Raji (cell line): ENCODE data around the gene TNPO3.

Experiments
- POLR2A ChIP-seq: IDR thresholded peaks from 2 replicates; pipeline ENCODE4 v1.6.1; 2011; ENCODE audit warnings: low read depth, low read length, control low read depth; ENCODE audit not compliant: insufficient read depth

Gene TNPO3

DNA sequence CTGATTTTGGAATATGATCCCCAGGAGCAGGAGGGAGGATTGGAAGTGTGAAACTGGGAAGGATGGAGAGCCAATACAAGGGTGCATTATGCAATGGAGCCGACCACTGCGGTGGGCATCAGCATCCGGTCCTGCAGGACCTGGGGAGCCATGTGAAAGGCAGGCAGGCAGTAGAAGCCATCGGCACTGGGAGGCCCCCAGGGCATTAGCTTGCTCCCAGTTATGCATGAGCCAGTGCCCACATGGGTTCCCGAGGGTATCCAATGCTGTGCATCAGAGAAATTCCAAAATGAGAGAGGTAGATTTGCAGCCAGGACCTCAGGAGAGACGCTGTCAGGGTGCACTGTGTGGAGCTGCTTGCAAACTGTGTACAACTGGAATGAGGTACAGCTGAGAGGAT, 135.7 kb downstream of the TNPO3 start:
- no peak for TF ChIP-seq POLR2A

DNA sequence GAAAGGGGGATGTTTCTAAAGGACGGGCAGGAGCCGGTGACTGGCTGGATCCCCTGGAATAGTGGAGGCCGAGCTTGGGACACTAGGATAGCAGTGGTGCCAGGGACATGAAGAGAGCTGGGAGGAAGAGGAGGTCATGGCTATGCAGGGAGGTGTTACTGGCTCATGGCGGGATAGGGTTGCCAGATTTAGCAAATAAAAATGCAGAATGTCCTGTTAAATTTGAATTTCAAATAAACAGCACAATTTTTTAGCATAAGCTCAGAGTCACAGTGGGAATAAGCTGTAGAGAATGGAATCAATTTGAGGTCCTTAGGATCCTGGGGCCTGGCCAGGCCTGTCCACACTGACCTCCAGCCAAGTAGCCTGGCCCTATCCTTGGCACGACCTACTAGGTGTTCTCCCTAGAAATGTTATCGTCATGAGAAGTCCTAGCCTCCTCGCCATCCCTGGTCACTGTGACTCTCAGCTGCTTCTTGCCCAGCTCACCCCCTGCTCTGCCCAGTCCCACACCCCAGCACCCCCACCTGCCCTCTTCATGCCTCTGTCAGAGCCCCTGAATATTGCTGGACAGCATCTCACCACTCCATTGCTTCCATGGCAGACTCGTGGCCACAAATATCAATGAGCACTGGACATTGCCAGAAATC, 136.8 kb downstream of the TNPO3 start:
- no peak for TF ChIP-seq POLR2A

DNA sequence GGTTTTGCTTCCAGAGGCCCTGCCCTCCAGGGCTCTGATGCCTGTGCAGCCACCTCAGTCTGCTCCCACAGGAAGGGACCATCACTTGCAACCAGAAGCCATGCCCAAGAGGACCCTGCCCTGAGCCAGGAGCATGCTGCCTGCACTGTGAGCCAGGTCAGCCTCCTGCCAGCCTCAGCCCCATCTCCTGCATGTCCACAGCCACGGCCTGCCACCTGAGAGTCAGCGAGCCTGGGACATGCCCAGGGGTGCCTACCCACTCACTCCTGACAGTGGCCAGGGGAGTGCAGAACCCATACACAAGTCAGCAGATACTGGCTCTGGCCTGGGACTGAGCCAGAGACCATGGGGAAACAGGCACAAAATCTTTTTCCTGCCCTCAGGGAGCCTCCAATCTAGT, 137.8 kb downstream of the TNPO3 start:
- no peak for TF ChIP-seq POLR2A

DNA sequence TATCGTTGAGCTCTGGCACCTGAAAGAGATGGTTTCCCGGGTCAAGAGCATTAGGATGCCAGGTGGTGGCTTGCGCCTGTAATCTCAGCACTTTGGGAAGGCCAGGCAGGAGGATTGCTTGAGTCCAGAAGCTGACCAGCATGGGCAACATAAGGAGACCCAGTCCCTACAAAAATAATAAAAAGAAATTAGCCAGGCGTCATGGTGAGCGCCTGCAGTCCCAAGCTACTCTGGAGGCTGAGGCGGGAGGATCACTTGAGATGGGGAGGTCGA, 138.3 kb downstream of the TNPO3 start:
- TF ChIP-seq POLR2A = no peak

- no peak for TF ChIP-seq POLR2A
Observed at GRCh38 chr7:128915841-128916642, 138.9 kb downstream of the TNPO3 start.

DNA sequence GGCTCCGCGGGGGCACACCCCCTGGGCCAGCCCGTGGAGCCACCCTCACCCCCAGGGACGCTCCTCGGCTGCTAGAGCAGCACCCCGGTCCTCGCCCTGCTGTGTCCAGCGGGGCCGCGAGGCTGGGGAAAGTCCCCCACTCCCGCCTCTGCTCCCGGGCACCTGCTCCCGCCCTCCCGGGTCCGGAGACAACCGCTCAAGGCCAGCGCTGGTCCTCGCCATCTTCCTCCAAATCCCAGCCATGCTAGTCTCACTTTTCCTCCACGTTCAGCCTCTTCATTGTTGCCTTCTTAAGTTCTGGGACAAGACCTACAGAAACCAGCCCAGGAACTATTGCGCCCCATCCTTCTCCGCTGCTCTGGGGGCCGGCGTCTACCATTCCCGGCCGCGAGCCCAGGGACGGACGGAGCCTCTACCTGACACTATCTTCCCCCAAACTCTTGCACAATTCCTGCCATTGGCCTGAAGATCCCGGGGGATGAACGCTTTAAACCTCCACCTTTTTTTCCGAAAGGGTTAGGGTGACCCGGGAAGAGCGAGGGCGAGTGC, 139.6 kb downstream of the TNPO3 start:
- no peak for TF ChIP-seq POLR2A

- no peak for TF ChIP-seq POLR2A
Observed at GRCh38 chr7:128914566-128915151, 140.3 kb downstream of the TNPO3 start.

DNA sequence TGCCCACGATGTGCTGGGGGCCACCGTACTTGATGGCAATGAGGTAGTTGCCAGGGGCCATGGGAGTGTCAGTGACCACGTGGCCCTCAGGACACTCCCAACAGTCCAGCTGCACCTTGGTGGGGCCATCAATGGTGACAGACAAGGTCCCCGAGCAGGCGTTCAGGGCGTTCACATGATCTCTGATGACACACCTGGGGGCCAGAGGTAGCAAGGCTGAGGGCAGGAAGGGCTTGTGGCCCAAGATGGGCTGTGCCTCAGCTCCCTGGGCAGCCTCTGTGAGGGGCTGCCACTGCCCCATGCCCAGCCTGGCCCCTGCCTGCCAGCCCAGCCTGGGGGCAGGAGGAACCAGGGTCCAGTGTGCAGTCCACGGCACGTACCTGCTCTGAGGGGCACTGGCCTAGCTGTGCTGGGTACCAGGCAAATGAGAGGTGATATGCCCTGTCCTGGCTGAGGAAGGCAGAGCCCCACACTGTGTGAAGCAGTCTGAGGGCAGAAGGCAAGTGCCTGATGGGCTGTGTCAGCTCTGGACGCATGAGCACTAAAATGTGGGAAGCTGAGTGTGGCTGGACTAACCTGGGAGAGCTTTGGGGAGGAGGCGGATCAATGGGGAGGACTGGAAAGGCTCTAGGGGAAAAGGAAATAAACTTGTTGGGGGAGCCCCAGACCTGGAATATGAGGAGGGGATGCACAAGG, 140.9 kb downstream of the TNPO3 start:
- no peak for TF ChIP-seq POLR2A

GRCh38 chr7:128912281-128912680, 142.6 kb downstream of the TNPO3 start:
- no peak for TF ChIP-seq POLR2A

GRCh38 chr7:128911423-128912031, 143.4 kb downstream of the TNPO3 start:
- TF ChIP-seq POLR2A = no peak

DNA sequence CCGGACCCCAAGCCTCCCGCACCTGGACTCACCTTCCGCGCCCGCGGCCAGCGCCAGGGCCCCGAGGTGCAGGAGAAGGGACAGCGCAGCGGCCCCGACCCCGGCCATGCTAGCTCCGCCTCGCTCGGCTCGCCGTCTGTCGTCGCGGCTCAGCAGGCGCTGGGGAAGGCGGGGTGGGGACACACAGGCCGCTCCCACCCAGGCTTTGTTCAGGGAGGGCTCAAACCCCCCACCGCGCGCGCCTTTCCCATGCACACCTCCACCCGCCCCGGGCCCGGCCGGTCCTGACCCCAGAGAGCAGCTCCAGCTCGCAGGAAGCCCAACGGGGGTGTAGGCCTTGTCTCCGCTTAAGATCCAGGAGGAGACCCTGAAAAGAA, 144.4 kb downstream of the TNPO3 start, which contains the start of gene KCP:
Gene KCP, minus strand, starts transcription at position 141 of the 377 bp plus-strand sequence. Its CDS starts 33 bp downstream, at position 108.
- no peak for TF ChIP-seq POLR2A

- no peak for TF ChIP-seq POLR2A
Observed at GRCh38 chr7:128909625-128910568, 145.0 kb downstream of the TNPO3 start.

DNA sequence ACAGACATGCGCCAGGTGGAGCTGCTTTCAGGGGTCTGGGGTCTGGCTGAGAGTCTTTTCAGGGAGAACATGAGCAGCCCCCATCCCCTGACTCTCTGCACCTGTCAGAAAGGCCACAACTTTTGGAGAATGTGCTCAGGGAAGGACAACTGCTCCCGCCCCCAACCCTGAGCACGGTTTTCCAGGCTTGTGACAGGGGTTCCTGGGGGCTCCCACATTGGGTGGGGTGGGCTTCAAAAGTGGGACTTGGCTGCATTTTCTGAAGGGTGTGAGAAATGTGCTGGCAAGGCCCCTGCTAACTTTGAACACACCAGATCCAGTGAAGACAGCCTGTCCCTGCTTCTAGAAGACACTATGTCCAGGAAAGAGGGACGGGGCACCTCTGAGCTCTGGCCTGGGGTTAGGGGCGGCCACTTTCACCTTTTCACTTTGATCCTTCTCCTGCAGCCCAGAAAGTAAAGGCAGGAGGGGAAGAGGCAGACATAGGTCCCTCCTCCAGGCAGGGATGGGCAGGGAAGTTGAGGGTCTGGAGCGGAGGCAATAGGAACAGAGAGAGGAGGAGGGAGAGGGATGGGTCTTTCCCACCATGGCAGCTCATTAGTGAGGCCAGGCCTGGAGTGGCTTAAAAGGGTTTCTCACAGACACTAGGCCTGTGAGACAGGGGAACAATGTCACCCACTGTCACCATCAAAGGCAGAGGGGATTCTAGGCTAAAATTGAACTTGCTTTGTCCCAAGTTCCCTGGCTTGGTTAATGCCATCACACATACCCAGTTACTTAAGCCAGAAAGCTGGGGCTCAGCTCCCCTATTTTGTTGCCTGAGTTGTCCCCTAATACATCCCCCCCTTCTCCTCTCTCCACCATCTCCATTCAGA, 145.9 kb downstream of the TNPO3 start:
- TF ChIP-seq POLR2A = no peak
